SK-N-MC (cell line): Measurements from ENCODE around the gene MFGE8.
A peak's percentile ranks its signal among the peaks of the same experiment; 100 is the strongest.

Source experiments
- DNase-seq: peaks from one replicate; pipeline ENCODE4 v3.0.0-alpha.2; 2011; ENCODE audit warnings: low read depth, low spot score
- H3K27ac ChIP-seq: fragments of 200-600 bp; sonication (generic); 2 replicates; pipeline ENCODE4 v1.5.1; 2016; ENCODE audit warnings: mixed run types
- H3K36me3 ChIP-seq: fragments of 200-600 bp; sonication (generic); 2 replicates; pipeline ENCODE4 v1.6.1; 2017; ENCODE audit warnings: antibody characterized with exemption, low read length, mixed read lengths; ENCODE audit not compliant: insufficient read depth
- H3K4me3 ChIP-seq: fragments of 200-600 bp; sonication (generic); 2 replicates; pipeline ENCODE4 v1.5.1; 2016
- H3K9ac ChIP-seq: fragments of 200-600 bp; sonication (generic); 2 replicates; pipeline ENCODE4 v1.8.0; 2017; ENCODE audit warnings: mixed run types, mixed read lengths; ENCODE audit not compliant: insufficient read length
- H3K9me3 ChIP-seq: fragments of 200-600 bp; sonication (generic); 2 replicates; pipeline ENCODE4 v1.6.1; 2017; ENCODE audit warnings: low read depth, mild to moderate bottlenecking, antibody characterized with exemption, low read length, moderate library complexity, mixed read lengths
- EZH2 ChIP-seq: fragments of 200-600 bp; sonication (generic); IDR thresholded peaks from one replicate; pipeline ENCODE4 v1.6.1; 2017; ENCODE audit warnings: antibody characterized with exemption
- FOXP2 ChIP-seq: optimal IDR thresholded peaks from 2 replicates; pipeline ENCODE3; 2011; ENCODE audit warnings: mild to moderate bottlenecking, moderate library complexity; ENCODE audit not compliant: insufficient read depth; ENCODE audit errors: extremely low read length, control extremely low read depth
- POLR2AphosphoS5 ChIP-seq: IDR thresholded peaks from 2 replicates; pipeline ENCODE4 v1.6.1; 2012; ENCODE audit warnings: mild to moderate bottlenecking, low read depth, low read length, borderline replicate concordance

MFGE8 gene

GRCh38 chr15:88897142-88897455 lies 16.1 kb downstream of the MFGE8 start:
- H3K9ac ChIP-seq = peak overlapping the region; percentile 65
- H3K4me3 ChIP-seq = peak overlapping the region; percentile 74
- no peak for DNase-seq
- no peaks in the 10 kb centered on the region for H3K36me3 ChIP-seq
- no peaks in the 10 kb centered on the region for H3K9me3 ChIP-seq
- peak; percentile 65; the same call in 1 of the 2 replicates for TF ChIP-seq POLR2AphosphoS5
- no peak for TF ChIP-seq EZH2
- TF ChIP-seq FOXP2 = no peak
- H3K27ac ChIP-seq = peak overlapping the region; percentile 88

GRCh38 chr15:88896333-88897033 lies 16.7 kb downstream of the MFGE8 start:
- H3K9ac ChIP-seq = no peak overlapping the region
- DNase-seq = no peak
- peak overlapping the region; percentile 74 for H3K4me3 ChIP-seq
- TF ChIP-seq FOXP2 (no peak), EZH2 (no peak), POLR2AphosphoS5 (no peak)
- no peaks in the 10 kb centered on the region for H3K36me3 ChIP-seq
- peak overlapping the region; percentile 88 for H3K27ac ChIP-seq
- H3K9me3 ChIP-seq = no peaks in the 10 kb centered on the region

GRCh38 chr15:88894819-88895767 lies 18.1 kb downstream of the MFGE8 start, which contains the start of gene HAPLN3:
Gene HAPLN3, minus strand, starts transcription at chr15:88895544. Its CDS starts 8,246 bp downstream, at chr15:88887298.
- peak within 1 kb of the TSS; percentile 88; the same call in 1 of the 2 replicates for H3K27ac ChIP-seq

GRCh38 chr15:88894348-88894818 lies 18.8 kb downstream of the MFGE8 start:
- Histone ChIP-seq H3K27ac (no peak overlapping the region), H3K36me3 (no peaks in the 10 kb centered on the region), H3K9me3 (no peaks in the 10 kb centered on the region), H3K4me3 (peak overlapping the region; percentile 78), H3K9ac (peak overlapping the region; percentile 74)
- no peak for DNase-seq
- no peak for TF ChIP-seq FOXP2
- TF ChIP-seq EZH2 = no peak
- TF ChIP-seq POLR2AphosphoS5 = no peak

More at GRCh38 chr15:88894819-88895767, 18.1 kb downstream of the MFGE8 start, which contains the start of gene HAPLN3:
- Histone ChIP-seq H3K9me3 (no peaks in the 10 kb centered on the region), H3K9ac (peak within 1 kb of the TSS; percentile 74), H3K36me3 (no peaks in the 10 kb centered on the region), H3K4me3 (peak within 1 kb of the TSS; percentile 78)
- TF ChIP-seq POLR2AphosphoS5 (no peak), EZH2 (no peak), FOXP2 (no peak)
- DNase-seq = no peak

- TF ChIP-seq EZH2 = no peak
- no peak for TF ChIP-seq POLR2AphosphoS5
- TF ChIP-seq FOXP2 = no peak
Measured at GRCh38 chr15:88891540-88892254, 21.5 kb downstream of the MFGE8 start.

GRCh38 chr15:88890495-88890894 lies 22.7 kb downstream of the MFGE8 start:
- TF ChIP-seq FOXP2 (no peak), EZH2 (no peak), POLR2AphosphoS5 (no peak)
- no peak for DNase-seq
- Histone ChIP-seq H3K4me3 (no peak overlapping the region), H3K36me3 (no peaks in the 10 kb centered on the region; the same call in 1 of the 2 replicates), H3K9me3 (no peaks in the 10 kb centered on the region), H3K9ac (no peak overlapping the region), H3K27ac (no peak overlapping the region)

More at GRCh38 chr15:88891540-88892254, 21.5 kb downstream of the MFGE8 start:
- Histone ChIP-seq H3K27ac (no peak overlapping the region), H3K36me3 (no peaks in the 10 kb centered on the region; the same call in 1 of the 2 replicates), H3K9ac (no peak overlapping the region), H3K9me3 (no peaks in the 10 kb centered on the region), H3K4me3 (no peak overlapping the region)
- no peak for DNase-seq

GRCh38 chr15:88888719-88889118 lies 24.5 kb downstream of the MFGE8 start:
- no peaks in the 10 kb centered on the region for H3K9me3 ChIP-seq
- no peak overlapping the region for H3K27ac ChIP-seq
- H3K4me3 ChIP-seq = no peak overlapping the region
- H3K9ac ChIP-seq = no peak overlapping the region
- no peaks in the 10 kb centered on the region; the same call in 1 of the 2 replicates for H3K36me3 ChIP-seq
- no peak for DNase-seq
- TF ChIP-seq FOXP2 (no peak), EZH2 (no peak), POLR2AphosphoS5 (no peak)
